H9 (cell line): ENCODE data around the gene GNAS-AS1. TPM values are rescaled to one million over a fixed set of nuclear protein-coding genes. Genes with fewer than 3 reads are reported as not detected.

Experiments used
- DNase-seq: peaks from one replicate; pipeline ENCODE4 v3.0.0-alpha.2; 2017
- H2AFZ ChIP-seq: one replicate; pipeline ENCODE4 v1.6.1; 2013; ENCODE audit warnings: mild to moderate bottlenecking, low read length, control low read depth, moderate library complexity
- H2AK5ac ChIP-seq: 2 replicates; pipeline ENCODE4 v1.6.1; 2013; ENCODE audit warnings: low read length, control low read depth, mixed read lengths; ENCODE audit not compliant: insufficient read length
- H2BK120ac ChIP-seq: one replicate; pipeline ENCODE4 v1.6.1; 2013; ENCODE audit warnings: low read depth, mild to moderate bottlenecking, low read length, control low read depth, inconsistent platforms; ENCODE audit not compliant: poor library complexity, severe bottlenecking
- H2BK12ac ChIP-seq: 2 replicates; pipeline ENCODE4 v1.6.1; 2013; ENCODE audit warnings: low read length, control low read depth, mixed read lengths, low read depth; ENCODE audit not compliant: insufficient read length
- H2BK15ac ChIP-seq: 2 replicates; pipeline ENCODE4 v1.6.1; 2013; ENCODE audit warnings: low read depth, low read length, control low read depth
- H2BK20ac ChIP-seq: one replicate; pipeline ENCODE4 v1.6.1; 2013; ENCODE audit warnings: low read depth, mild to moderate bottlenecking, low read length, control low read depth, inconsistent platforms; ENCODE audit not compliant: poor library complexity, severe bottlenecking
- H2BK5ac ChIP-seq: 2 replicates; pipeline ENCODE4 v1.6.1; 2013; ENCODE audit warnings: low read length, control low read depth, mixed read lengths; ENCODE audit not compliant: insufficient read length
- H3K14ac ChIP-seq: 2 replicates; pipeline ENCODE4 v1.6.1; 2013; ENCODE audit warnings: low read length, control low read depth; ENCODE audit not compliant: insufficient read depth
- H3K18ac ChIP-seq: 2 replicates; pipeline ENCODE4 v1.6.1; 2013; ENCODE audit warnings: low read depth, mild to moderate bottlenecking, mixed read lengths, low read length, control low read depth; ENCODE audit not compliant: insufficient read length
- H3K23ac ChIP-seq: 2 replicates; pipeline ENCODE4 v1.6.1; 2013; ENCODE audit warnings: low read length, control low read depth, mixed read lengths, low read depth; ENCODE audit not compliant: insufficient read length
- H3K23me2 ChIP-seq: 2 replicates; pipeline ENCODE4 v1.6.1; 2013; ENCODE audit warnings: low read depth, mild to moderate bottlenecking, mixed read lengths, low read length, control low read depth; ENCODE audit not compliant: insufficient read length, poor library complexity, severe bottlenecking
- H3K27ac ChIP-seq: 2 replicates; pipeline ENCODE4 v1.5.1; 2013; ENCODE audit warnings: low read length, control low read depth, mixed read lengths, low read depth; ENCODE audit not compliant: insufficient read length
- H3K27me3 ChIP-seq: 2 replicates; pipeline ENCODE4 v1.6.1; 2013; ENCODE audit warnings: low read length, control low read depth, inconsistent platforms; ENCODE audit not compliant: insufficient read depth
- H3K4ac ChIP-seq: 2 replicates; pipeline ENCODE4 v1.6.1; 2013; ENCODE audit warnings: low read depth, mild to moderate bottlenecking, control low read depth, inconsistent platforms, low read length, moderate library complexity
- H3K4me1 ChIP-seq: 2 replicates; pipeline ENCODE4 v1.6.1; 2013; ENCODE audit warnings: low read length, control low read depth, inconsistent platforms; ENCODE audit not compliant: insufficient read depth
- H3K4me2 ChIP-seq: 2 replicates; pipeline ENCODE4 v1.6.1; 2013; ENCODE audit warnings: low read length, control low read depth, mixed read lengths; ENCODE audit not compliant: insufficient read length, insufficient read depth
- H3K56ac ChIP-seq: 2 replicates; pipeline ENCODE4 v1.6.1; 2013; ENCODE audit warnings: low read depth, mild to moderate bottlenecking, mixed read lengths, low read length, control low read depth; ENCODE audit not compliant: insufficient read length
- H3K79me1 ChIP-seq: 2 replicates; pipeline ENCODE4 v1.6.1; 2013; ENCODE audit warnings: low read depth, mild to moderate bottlenecking, moderate library complexity, low read length, control low read depth, inconsistent platforms; ENCODE audit not compliant: insufficient read depth, poor library complexity, severe bottlenecking
- H3K79me2 ChIP-seq: 2 replicates; pipeline ENCODE4 v1.6.1; 2013; ENCODE audit warnings: low read length, control low read depth, inconsistent platforms; ENCODE audit not compliant: insufficient read depth
- H3K9ac ChIP-seq: 2 replicates; pipeline ENCODE4 v1.6.1; 2013; ENCODE audit warnings: low read length, control low read depth, mixed read lengths; ENCODE audit not compliant: insufficient read length; ENCODE audit errors: extremely low read depth
- H3K9me3 ChIP-seq: one replicate; pipeline ENCODE4 v1.6.1; 2013; ENCODE audit warnings: low read depth, low read length, inconsistent platforms; ENCODE audit not compliant: control insufficient read depth
- H3T11ph ChIP-seq: one replicate; pipeline ENCODE4 v1.6.1; 2013; ENCODE audit warnings: mild to moderate bottlenecking, low read length, control low read depth, inconsistent platforms
- H4K20me1 ChIP-seq: one replicate; pipeline ENCODE4 v1.6.1; 2013; ENCODE audit not compliant: control insufficient read depth, insufficient read length, insufficient read depth
- H4K5ac ChIP-seq: 2 replicates; pipeline ENCODE4 v1.6.1; 2013; ENCODE audit warnings: low read depth, mild to moderate bottlenecking, mixed read lengths, low read length, control low read depth; ENCODE audit not compliant: insufficient read length
- H4K8ac ChIP-seq: replicated peaks from 2 replicates; pipeline ENCODE4 v1.6.1; 2013; ENCODE audit warnings: low read length, control low read depth, mixed read lengths, low read depth; ENCODE audit not compliant: insufficient read length
- H4K91ac ChIP-seq: 2 replicates; pipeline ENCODE4 v1.6.1; 2013; ENCODE audit warnings: low read depth, mild to moderate bottlenecking, moderate library complexity, mixed read lengths, low read length, control low read depth; ENCODE audit not compliant: insufficient read length
- H3K27ac Mint-ChIP-seq, 3 experiments: 2 replicates in 2 of 3; 3 replicates in 1 of 3; pipeline ENCODE4 v1.8.0; 2020 to 2021; ENCODE audit warnings: mixed read lengths in 3 of 3, mild to moderate bottlenecking in 1 of 3, moderate library complexity in 1 of 3
- H3K27me3 Mint-ChIP-seq: 2 replicates; pipeline ENCODE4 v1.8.0; 2021; ENCODE audit warnings: low read depth, mild to moderate bottlenecking, moderate library complexity, mixed read lengths
- H3K36me3 Mint-ChIP-seq, 3 experiments: 2 replicates in 2 of 3; 3 replicates in 1 of 3; pipeline ENCODE4 v1.8.0; 2020 to 2021; ENCODE audit warnings: low read depth in 3 of 3, mixed read lengths in 3 of 3; ENCODE audit not compliant: insufficient read depth in 1 of 3
- H3K4me1 Mint-ChIP-seq, 2 experiments: 2 replicates each; pipeline ENCODE4 v1.8.0; 2020; ENCODE audit warnings: mixed read lengths in 2 of 2
- H3K4me3 Mint-ChIP-seq, 2 experiments: 2 replicates in 1 of 2; 3 replicates in 1 of 2; pipeline ENCODE4 v1.8.0; 2020 to 2021; ENCODE audit warnings: mild to moderate bottlenecking in 2 of 2, mixed read lengths in 2 of 2, moderate library complexity in 1 of 2
- H3K9me3 Mint-ChIP-seq, 2 experiments: 2 replicates in 1 of 2; 3 replicates in 1 of 2; pipeline ENCODE4 v1.8.0; 2020; ENCODE audit warnings: mild to moderate bottlenecking in 2 of 2, mixed read lengths in 2 of 2, moderate library complexity in 1 of 2
- CTCF ChIP-seq: fragments of 200-600 bp; sonication (generic); conservative IDR thresholded peaks from 3 replicates; pipeline ENCODE4 v1.8.0; 2021; ENCODE audit warnings: antibody characterized with exemption, mild to moderate bottlenecking
- WGBS: extraction: QIAGEN DNeasy Blood & Tissue Kit; methylation state at CpG from one replicate; pipeline ENCODE4 v1.1.7; 2013; ENCODE audit warnings: missing lambda C conversion rate, low lambda C conversion rate, mixed read lengths; ENCODE audit not compliant: insufficient read length; ENCODE audit errors: extremely low coverage; 5-methylcytosine and 5-hydroxymethylcytosine counted together
- total RNA-seq: library from RNA; stranded (reverse); gene quantifications from 2 replicates; pipeline ENCODE4 v1.2.1, GENCODE V29; 2021

The GNAS-AS1 gene
- total RNA-seq, 1 experiment from 2014 or later, result 11.3 TPM

- Mint-ChIP-seq H3K36me3 (no peaks in the 10 kb centered on the region), H3K4me1 (peaks cover 22 to 39% of the 10 kb centered on the region in 2 experiments), H3K9me3 (no peaks in the 10 kb centered on the region), H3K4me3 (no peak overlapping the region), H3K27me3 (peaks cover 33% of the 10 kb centered on the region), H3K27ac (no peak overlapping the region)
- no CpG with 5 or more reads among the region's 25 CpGs for WGBS
- Histone ChIP-seq H4K8ac (no peak overlapping the region), H3K79me1 (no peaks in the 10 kb centered on the region), H4K5ac (no peak overlapping the region), H3K23me2 (no peaks in the 10 kb centered on the region), H3K56ac (no peak overlapping the region), H3T11ph (no peak overlapping the region), H2BK5ac (no peak overlapping the region), H4K91ac (no peak overlapping the region), H2BK12ac (no peak overlapping the region), H2BK15ac (no peak overlapping the region), H2AFZ (no peak overlapping the region), H3K9me3 (no peaks in the 10 kb centered on the region), H3K4me1 (no peaks in the 10 kb centered on the region; the same call in 1 of the 2 replicates), H2BK120ac (no peak overlapping the region), H3K27me3 (no peaks in the 10 kb centered on the region), H3K27ac (no peak overlapping the region), H3K79me2 (no peaks in the 10 kb centered on the region), H3K4ac (no peak overlapping the region), H3K18ac (no peak overlapping the region), H3K14ac (no peak overlapping the region; the same call in 1 of the 2 replicates), H4K20me1 (no peaks in the 10 kb centered on the region), H3K4me2 (no peak overlapping the region), H2AK5ac (no peak overlapping the region), H3K23ac (no peak overlapping the region), H2BK20ac (no peak overlapping the region), H3K9ac (no peak overlapping the region)
- TF ChIP-seq CTCF, result no peak
- no peak for DNase-seq
These were observed 63.3 kb downstream of the GNAS-AS1 start for GRCh38 chr20:58787211-58788005.
